Liver (tissue), 9 donors: ENCODE data around the gene C11orf58. TPM values are rescaled to one million over a fixed set of nuclear protein-coding genes. Genes with fewer than 3 reads are reported as not detected.

Experiments
- DNase-seq: peaks from one replicate; pipeline ENCODE4 v3.0.0-alpha.2; 2017; ENCODE audit warnings: low spot score
- H3K27ac ChIP-seq, 2 donors: one replicate each; pipeline ENCODE4 v1.7.0; 2013; ENCODE audit warnings: inconsistent platforms in 2 of 2, low read length in 2 of 2, control low read depth in 1 of 2, low read depth in 1 of 2, mild to moderate bottlenecking in 1 of 2
- H3K27me3 ChIP-seq, 4 donors: one replicate each; pipeline versions ENCODE4 v1.6.1 to v1.7.0; 2013; ENCODE audit warnings: low read length in 3 of 4, inconsistent platforms in 1 of 4, mild to moderate bottlenecking in 1 of 4, moderate library complexity in 1 of 4; ENCODE audit not compliant: control insufficient read depth in 4 of 4, insufficient read depth in 4 of 4
- H3K36me3 ChIP-seq, 4 donors: one replicate each; pipeline versions ENCODE4 v1.6.1 to v1.7.0; 2013; ENCODE audit warnings: low read length in 3 of 4, mild to moderate bottlenecking in 3 of 4, low read depth in 1 of 4, moderate library complexity in 1 of 4; ENCODE audit not compliant: control insufficient read depth in 4 of 4, insufficient read depth in 3 of 4
- H3K4me1 ChIP-seq, 4 donors: one replicate each; pipeline versions ENCODE4 v1.6.1 to v1.7.0; 2013; ENCODE audit warnings: low read length in 3 of 4, mild to moderate bottlenecking in 3 of 4, moderate library complexity in 1 of 4; ENCODE audit not compliant: control insufficient read depth in 4 of 4, insufficient read depth in 4 of 4
- H3K4me3 ChIP-seq, 3 donors: one replicate each; pipeline versions ENCODE4 v1.6.1 to v1.7.0; 2013; ENCODE audit warnings: low read length in 3 of 3, control low read depth in 1 of 3, low read depth in 1 of 3, mild to moderate bottlenecking in 1 of 3
- H3K9ac ChIP-seq, 2 donors: one replicate each; pipeline ENCODE4 v1.7.0; 2013; ENCODE audit warnings: low read length in 2 of 2, mild to moderate bottlenecking in 2 of 2, moderate library complexity in 2 of 2, control low read depth in 1 of 2, low read depth in 1 of 2
- H3K9me3 ChIP-seq, 4 donors: one replicate each; pipeline versions ENCODE4 v1.6.1 to v1.7.0; 2013; ENCODE audit warnings: low read length in 3 of 4; ENCODE audit not compliant: control insufficient read depth in 4 of 4
- CTCF ChIP-seq: fragments of 150-350 bp; IDR thresholded peaks from 2 replicates; pipeline ENCODE4 v1.5.1; 2017; ENCODE audit warnings: improper control_type of control experiment, low read depth, low read length; ENCODE audit not compliant: missing input control
- GABPA ChIP-seq, 2 donors: IDR thresholded peaks in 1 of 2; conservative IDR thresholded peaks in 1 of 2; 2 replicates each; pipeline ENCODE4 v1.6.1; 2016; ENCODE audit warnings: antibody characterized with exemption in 2 of 2, mild to moderate bottlenecking in 1 of 2, moderate library complexity in 1 of 2
- HNF4A ChIP-seq, 2 donors: conservative IDR thresholded peaks; 2 replicates each; pipeline ENCODE4 v1.6.1; 2016; ENCODE audit warnings: antibody characterized with exemption in 2 of 2, mild to moderate bottlenecking in 2 of 2
- HNF4G ChIP-seq: IDR thresholded peaks from 2 replicates; pipeline ENCODE4 v1.6.1; 2016; ENCODE audit warnings: antibody characterized with exemption
- JUND ChIP-seq, 2 donors: IDR thresholded peaks; 2 replicates each; pipeline ENCODE4 v1.6.1; 2016; ENCODE audit warnings: antibody characterized with exemption in 2 of 2
- MAX ChIP-seq: IDR thresholded peaks from 2 replicates; pipeline ENCODE4 v1.6.1; 2016; ENCODE audit warnings: antibody characterized with exemption
- RAD21 ChIP-seq, 2 donors: IDR thresholded peaks; 2 replicates each; pipeline ENCODE4 v1.6.1; 2016; ENCODE audit warnings: antibody characterized with exemption in 2 of 2, mild to moderate bottlenecking in 2 of 2
- RXRA ChIP-seq, 2 donors: IDR thresholded peaks; 2 replicates each; pipeline ENCODE4 v1.6.1; 2017 to 2018; ENCODE audit warnings: antibody characterized with exemption in 2 of 2, mild to moderate bottlenecking in 1 of 2
- TAF1 ChIP-seq: conservative IDR thresholded peaks from 2 replicates; pipeline ENCODE4 v1.6.1; 2016; ENCODE audit warnings: antibody characterized with exemption, mild to moderate bottlenecking
- YY1 ChIP-seq: IDR thresholded peaks from 2 replicates; pipeline ENCODE4 v1.6.1; 2016; ENCODE audit warnings: antibody characterized with exemption, mild to moderate bottlenecking
- WGBS: extraction: QIAGEN DNeasy Blood & Tissue Kit; methylation state at CpG from one replicate; pipeline ENCODE4 v1.1.7; 2013; 5-methylcytosine and 5-hydroxymethylcytosine counted together
- polyA plus RNA-seq, 2 donors: library from polyadenylated mRNA; stranded (reverse) in 1 of 2; unstranded in 1 of 2; fragments of 200-250 nt in 1 of 2; fragments of >200 nt in 1 of 2; fragmentation: Nextera tagmentation in 1 of 2; extraction: Ambion mirVana in 1 of 2; gene quantifications; one replicate each; pipeline versions ENCODE4 v1.2.1 to v1.2.3, GENCODE V29; 2013 to 2015
- total RNA-seq, 2 donors: library from RNA; depleted of rRNA; stranded (reverse); fragments of >200 nt; gene quantifications; one replicate each; pipeline ENCODE4 v1.2.3, GENCODE V29; 2014
- TF ChIP-seq, protein P1 (sequence below): IDR thresholded peaks from 2 replicates; pipeline ENCODE4 v1.6.1; 2016; ENCODE audit warnings: antibody characterized with exemption
- donor health status: healthy.
- donor health status: healthy.
- donor health status: healthy.
- donor health status: healthy.
- donor health status: healthy.

C11orf58 gene
- total and polyA plus RNA-seq, 4 donors, result 54.6 to 106 (median 101) TPM

DNA sequence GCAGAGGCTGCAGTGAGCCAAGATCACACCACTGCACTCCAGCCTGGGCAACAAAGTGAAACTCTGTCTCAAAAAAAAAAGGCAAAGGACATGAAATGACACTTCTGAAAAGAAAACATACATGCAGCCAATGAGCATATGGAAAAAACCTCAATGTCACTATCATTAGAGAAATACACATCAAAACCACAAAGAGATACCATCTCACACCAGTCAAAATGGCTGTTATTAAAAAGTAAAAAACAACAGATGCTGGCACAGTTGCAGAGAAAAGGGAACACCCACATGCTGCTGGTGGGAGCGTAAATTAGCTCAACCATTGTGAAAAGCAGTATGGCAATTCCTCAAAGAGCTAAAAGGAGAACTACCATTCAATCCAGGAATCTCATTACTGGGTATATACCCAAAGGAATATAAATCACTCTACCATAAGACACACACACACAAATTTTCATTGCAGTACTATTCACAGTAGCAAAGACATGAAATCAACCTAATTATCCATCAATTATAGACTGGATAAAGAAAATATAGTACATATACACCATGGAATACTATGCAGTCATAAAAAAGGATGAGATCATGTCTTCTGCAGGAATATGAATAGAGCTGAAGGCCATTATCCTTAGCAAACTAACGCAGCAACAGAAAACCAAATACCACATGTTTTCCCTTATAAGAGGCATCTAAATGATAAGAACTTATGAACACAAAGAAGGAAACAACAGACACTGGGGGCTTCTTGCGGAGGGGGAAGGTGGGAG, 15.7 kb upstream of the C11orf58 start:
- no peaks in the 10 kb centered on the region for H3K4me1 ChIP-seq
- H3K9me3 ChIP-seq, result no peaks in the 10 kb centered on the region
- no peak overlapping the region for H3K27ac ChIP-seq
- no peaks in the 10 kb centered on the region for H3K27me3 ChIP-seq
- 94% methylated on average over 3 of the region's 3 CpGs for WGBS
- no peak for DNase-seq
- no peak overlapping the region for H3K4me3 ChIP-seq
- TF ChIP-seq CTCF (no peak), JUND (IDR thresholded peaks at IDR 0.05) (no peak), YY1 (no peak), MAX (no peak), HNF4G (no peak)
- no peaks in the 10 kb centered on the region for H3K36me3 ChIP-seq
- H3K9ac ChIP-seq, result no peak overlapping the region

GRCh38 chr11:16727806-16728205, 10.6 kb upstream of the C11orf58 start:
- DNase-seq, result no peak
- H3K4me3 ChIP-seq, result no peak overlapping the region
- no peaks in the 10 kb centered on the region for H3K27me3 ChIP-seq
- TF ChIP-seq CTCF, result no peak
- no peak for TF ChIP-seq RXRA (IDR thresholded peaks at IDR 0.05)
- no peak for TF ChIP-seq HNF4A (conservative IDR thresholded peaks at IDR 0.05)
- TF ChIP-seq JUND (IDR thresholded peaks at IDR 0.05), result no peak
- no peak for TF ChIP-seq TAF1
- TF ChIP-seq, protein P1, sequence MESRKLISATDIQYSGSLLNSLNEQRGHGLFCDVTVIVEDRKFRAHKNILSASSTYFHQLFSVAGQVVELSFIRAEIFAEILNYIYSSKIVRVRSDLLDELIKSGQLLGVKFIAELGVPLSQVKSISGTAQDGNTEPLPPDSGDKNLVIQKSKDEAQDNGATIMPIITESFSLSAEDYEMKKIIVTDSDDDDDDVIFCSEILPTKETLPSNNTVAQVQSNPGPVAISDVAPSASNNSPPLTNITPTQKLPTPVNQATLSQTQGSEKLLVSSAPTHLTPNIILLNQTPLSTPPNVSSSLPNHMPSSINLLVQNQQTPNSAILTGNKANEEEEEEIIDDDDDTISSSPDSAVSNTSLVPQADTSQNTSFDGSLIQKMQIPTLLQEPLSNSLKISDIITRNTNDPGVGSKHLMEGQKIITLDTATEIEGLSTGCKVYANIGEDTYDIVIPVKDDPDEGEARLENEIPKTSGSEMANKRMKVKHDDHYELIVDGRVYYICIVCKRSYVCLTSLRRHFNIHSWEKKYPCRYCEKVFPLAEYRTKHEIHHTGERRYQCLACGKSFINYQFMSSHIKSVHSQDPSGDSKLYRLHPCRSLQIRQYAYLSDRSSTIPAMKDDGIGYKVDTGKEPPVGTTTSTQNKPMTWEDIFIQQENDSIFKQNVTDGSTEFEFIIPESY, result no peak
- TF ChIP-seq RAD21 (IDR thresholded peaks at IDR 0.05), result no peak
- H3K9me3 ChIP-seq, result no peaks in the 10 kb centered on the region
- no peaks in the 10 kb centered on the region for H3K4me1 ChIP-seq
- 90% methylated on average over 3 of the region's 3 CpGs for WGBS
- H3K27ac ChIP-seq, result no peak overlapping the region
- no peaks in the 10 kb centered on the region for H3K36me3 ChIP-seq
- no peak overlapping the region for H3K9ac ChIP-seq

DNA sequence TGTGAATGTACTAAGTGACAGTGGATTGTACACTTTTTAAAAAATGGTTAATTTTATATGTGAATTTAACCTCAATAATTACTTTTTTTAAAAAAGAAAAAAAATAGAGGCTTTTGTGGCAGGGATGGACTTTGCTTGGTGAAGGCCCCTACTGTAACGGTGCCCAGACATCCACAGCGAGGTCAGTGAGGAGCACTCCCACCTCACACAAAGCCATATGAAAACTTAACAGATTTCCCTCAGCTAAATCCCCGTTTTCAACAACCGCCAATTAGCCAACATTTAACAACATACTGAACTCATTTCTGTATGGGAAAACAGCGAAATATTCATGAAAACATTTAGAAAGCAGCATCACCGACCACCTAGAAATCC, 642 bp upstream of the C11orf58 start:
- no peak for DNase-seq
- WGBS, result under 1% methylated on average over 6 of the region's 6 CpGs
- Histone ChIP-seq H3K36me3 (no peaks in the 10 kb centered on the region), H3K9ac (peak overlapping the region; percentile 96 to 98), H3K4me1 (peaks cover 6 to 23% (median 14%) of the 10 kb centered on the region in 4 donors), H3K9me3 (no peaks in the 10 kb centered on the region), H3K27me3 (no peaks in the 10 kb centered on the region), H3K27ac (peak overlapping the region; percentile 94 to 95), H3K4me3 (peak overlapping the region; percentile 68 to 88 (median 73))
- TF ChIP-seq GABPA (IDR thresholded peaks at IDR 0.05 in 1 of 2, conservative IDR thresholded peaks at IDR 0.05 in 1 of 2) (no peak), HNF4G (no peak), JUND (IDR thresholded peaks at IDR 0.05) (no peak)
